Effector CD4-positive, alpha-beta T cell (primary cell): ENCODE measurements around the gene ADM2.
"Not testable (repeated sequence)": the region's sequence is repeated elsewhere in the genome, so short reads cannot be mapped to it uniquely, and the experiment has no call there.

Experiments used
- DNase-seq: peaks from one replicate; pipeline ENCODE4 v3.0.0-alpha.2; 2020

Gene ADM2

GRCh38 chr22:50525858-50526107 lies 44.4 kb downstream of the ADM2 start:
- DNase-seq: no peak

- peak; percentile 72 for DNase-seq
These were observed 44.9 kb downstream of the ADM2 start for GRCh38 chr22:50526108-50526833.

DNA sequence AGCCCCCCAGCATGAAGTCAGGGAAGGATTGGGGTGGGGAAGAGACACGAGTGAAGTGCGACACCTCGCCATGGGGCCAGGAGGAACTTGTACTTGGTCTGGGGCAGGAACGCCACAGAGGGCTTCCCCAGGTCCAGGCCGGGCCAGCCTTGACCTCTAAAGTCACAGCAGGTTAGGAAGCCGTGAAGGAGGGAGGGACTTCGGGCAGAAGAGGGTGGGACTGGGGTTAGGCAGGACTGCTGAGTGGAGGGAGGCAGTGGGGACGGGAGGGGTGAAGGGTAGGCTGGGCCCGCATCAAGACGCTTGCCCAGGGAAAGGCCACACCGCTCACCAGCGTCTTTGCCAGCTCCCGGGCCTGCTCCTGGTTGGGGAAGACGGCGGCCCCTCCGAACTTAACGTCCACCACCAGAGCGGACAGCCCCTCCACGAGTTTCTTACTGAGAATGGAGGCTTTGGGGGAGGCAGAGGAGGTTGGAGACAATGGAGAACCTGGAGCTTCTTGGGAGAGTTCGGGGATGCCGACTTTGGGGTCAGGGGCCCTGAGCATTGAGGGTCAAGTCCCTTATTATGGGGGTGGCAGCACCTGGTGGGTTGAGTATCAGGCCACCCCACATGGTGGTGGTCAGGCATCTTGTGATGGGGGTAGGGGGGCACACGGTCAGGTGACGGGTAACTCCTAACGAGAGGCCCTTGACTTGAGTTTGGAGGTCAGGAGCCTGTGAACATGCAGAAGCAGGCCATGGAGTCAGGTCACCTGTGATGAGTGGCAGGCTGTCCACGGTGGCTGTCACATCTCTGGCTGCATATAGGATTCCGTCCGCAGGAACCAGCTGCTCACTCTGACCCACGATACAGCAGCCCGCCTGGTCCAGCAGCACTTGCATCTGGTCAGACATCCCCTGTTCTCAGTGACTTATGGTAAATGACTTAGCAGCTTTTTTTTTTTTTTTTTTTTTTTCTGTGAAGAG lies 45.8 kb downstream of the ADM2 start:
- DNase-seq: no peak

GRCh38 chr22:50527921-50528681 lies 46.8 kb downstream of the ADM2 start:
- DNase-seq: no peak

- no peak for DNase-seq
These were observed 47.5 kb downstream of the ADM2 start for GRCh38 chr22:50528682-50529415.

DNA sequence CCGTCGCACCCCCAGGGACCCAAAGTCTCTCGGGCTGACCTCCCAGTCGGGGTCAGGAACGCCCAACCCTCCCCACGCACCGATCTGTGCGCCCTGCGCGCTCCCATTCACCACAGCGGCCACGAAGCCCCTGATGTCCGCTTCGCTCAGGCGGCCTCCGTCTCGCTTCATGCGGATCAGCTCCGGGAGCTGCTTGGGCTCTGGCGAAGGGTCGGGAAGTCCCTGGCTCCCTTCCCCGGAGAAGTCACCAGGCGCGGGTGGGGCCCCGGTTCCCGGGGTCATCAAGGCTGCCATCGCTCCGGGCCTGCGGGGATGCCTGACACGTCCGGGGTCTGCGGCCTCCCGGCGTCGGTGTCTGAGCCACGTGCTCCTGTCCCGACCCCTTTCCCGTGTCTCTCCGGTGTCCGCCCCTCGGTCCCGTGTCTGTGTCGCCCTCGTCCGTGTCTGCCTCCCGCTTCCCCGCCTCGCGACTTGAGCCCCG lies 48.1 kb downstream of the ADM2 start:
- DNase-seq: no peak

- peak; percentile 53 for DNase-seq
These were observed 48.7 kb downstream of the ADM2 start, which contains the start of gene TYMP for GRCh38 chr22:50529897-50530579. Gene TYMP, minus strand, starts transcription at chr22:50530012. Its CDS starts 303 bp downstream, at chr22:50529709.

DNA sequence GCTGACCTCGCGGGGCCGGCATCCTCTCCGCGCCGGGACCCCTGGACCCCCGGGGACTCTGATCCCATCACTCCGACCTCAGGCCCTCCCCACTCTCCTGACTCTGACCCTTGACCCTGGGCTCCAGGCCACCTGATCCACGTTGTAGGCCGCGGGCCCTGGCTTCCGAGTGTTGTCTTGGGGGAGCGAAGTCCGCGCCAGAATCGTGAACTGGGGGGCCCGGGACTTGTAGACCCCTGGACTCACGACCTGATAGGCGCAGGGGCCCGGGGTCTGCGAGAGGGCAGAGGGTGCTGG lies 49.2 kb downstream of the ADM2 start:
- no peak for DNase-seq

DNA sequence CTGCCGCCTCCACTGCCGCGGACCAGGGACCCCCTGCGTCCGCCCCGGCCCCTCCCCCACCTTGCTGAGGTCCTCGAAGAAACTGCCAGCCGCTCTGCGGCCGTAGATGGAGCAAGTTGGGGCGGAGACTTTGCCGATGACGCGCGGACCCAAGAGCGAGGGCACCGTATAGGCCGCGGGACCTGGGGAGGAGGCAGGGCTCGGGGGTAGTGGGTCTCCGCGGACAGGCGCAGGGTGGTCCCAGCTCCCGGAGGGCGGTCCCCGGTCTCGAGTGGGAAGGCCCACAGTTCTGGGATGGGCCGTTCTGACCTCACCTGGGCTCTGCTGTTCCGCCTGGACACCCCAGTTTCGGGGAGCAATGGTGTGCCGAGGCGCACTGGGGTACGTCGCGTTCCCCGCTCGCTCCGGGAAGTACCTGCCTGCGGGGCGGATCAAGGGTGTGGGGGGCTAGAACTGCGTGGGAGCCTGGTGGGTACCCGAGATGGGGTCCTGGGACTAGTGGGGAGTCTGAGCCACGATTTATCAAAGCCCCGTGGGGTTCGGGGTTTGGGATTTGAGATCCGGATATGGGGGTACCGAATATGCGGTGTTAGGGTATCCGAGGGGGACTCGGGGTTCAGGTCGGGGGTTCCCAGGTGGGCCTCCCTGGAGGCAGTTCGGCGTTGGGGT lies 49.7 kb downstream of the ADM2 start:
- peak; percentile 62 for DNase-seq

- DNase-seq: peak; percentile 34
These were observed 50.2 kb downstream of the ADM2 start for GRCh38 chr22:50531546-50531961.

DNA sequence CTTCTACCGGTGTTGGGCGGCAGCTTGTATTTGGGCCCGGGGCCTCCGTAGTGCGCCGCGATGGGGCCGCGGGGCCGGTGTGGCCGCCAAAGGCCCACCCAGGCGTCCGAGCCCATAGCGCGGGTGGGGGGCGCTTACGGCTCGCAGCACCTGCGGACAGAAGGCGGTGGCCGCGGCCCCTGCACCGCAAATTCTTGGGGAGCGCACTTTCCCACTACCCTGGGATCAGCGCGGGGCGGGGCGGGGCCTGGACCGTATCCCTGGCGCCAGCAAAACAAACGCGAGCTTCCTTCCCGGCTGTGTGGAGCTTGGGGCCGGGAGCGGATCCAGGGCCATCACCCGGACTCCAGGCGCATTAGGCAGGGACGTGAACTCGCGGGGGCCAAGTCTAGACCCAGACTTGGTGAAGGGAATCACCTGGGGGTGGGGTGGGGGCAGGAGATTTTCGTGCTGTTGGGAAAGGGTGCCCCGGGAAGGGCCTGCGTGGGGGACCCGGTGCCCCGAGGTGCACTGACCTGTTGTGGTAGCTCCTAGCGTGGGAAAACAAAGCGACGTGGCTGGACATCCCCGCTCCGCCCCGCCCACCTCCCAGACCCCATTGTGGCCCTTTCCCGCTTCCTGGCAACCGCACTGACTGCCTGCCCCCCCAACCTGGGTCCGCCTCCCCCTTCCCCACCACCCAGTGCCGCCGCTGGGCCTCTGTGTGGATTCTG lies 50.8 kb downstream of the ADM2 start:
- DNase-seq: no peak

GRCh38 chr22:50532824-50533796 lies 51.8 kb downstream of the ADM2 start:
- DNase-seq: no peak

DNA sequence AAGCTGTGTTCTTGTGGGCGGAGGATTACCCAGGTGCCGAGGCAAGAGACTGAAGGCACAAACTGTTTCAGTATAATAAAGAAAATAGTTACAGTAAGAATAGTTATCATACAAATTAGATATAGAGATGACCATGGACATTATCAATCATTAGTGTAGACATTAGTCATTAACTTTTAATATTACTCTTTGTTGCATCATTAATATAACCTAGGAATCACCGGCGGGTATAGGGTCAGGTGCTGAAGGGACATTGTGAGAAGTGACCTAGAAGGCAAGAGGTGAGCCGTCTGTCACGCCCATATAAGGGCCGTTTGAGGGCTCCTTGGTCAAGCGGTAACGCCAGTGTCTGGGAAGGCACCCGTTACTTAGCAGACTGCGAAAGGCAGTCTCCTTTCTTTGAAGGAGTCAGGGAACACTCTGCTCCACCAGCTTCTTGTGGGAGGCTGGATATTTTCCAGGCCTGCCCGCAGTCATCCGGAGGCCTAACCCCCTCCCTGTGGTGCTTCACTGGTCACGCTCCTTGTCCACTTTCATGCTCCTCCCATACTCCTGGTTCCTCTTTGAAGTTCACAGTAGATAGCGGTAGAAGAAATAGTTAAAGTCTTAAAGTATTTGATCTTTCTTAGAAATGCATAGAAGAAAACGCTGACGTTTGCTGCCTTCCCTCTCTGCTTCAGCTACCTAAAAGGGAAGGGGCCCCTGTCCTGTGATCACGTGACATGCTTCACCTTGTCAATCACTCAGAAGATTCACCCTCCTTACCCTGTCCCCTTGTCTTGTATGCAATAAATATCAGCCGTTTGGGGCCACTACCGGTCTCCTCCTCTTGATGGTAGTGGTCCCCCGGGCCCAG lies 52.7 kb downstream of the ADM2 start:
- not testable (repeated sequence) for DNase-seq

GRCh38 chr22:50535113-50535512 lies 53.8 kb downstream of the ADM2 start:
- DNase-seq: no peak
